ENCODE results near the gene CDH23. TPM values are rescaled to one million over a fixed set of nuclear protein-coding genes. Genes with fewer than 3 reads are reported as not detected.

CDH23 gene
- polyA plus RNA-seq, 4 donors = 0.60 to 2.9 (median 1.5) TPM

DNA sequence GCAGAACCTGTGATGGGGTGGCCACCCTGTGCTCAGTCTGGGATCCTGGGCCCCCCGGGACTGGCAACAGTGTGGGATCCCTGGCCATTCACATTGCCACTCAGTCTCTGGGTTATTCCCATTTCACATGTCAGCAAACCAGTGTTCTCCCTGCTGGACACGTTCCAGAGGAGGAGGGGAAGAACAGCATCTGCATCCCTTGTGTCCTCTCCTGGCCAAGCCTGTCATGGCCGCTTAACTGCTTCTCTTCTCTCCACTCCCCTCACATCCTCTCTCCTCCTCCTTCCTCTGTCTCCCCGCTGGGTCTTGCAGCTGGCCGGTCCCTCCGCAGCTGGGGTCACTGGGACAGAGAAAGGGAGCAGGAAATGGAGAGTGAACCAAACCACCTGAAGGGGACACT lies 248.5 kb downstream of the CDH23 start:
- DNase-seq (ENCODE audit: low read depth in 4 of 4, low spot score in 3 of 4) = no peak

DNA sequence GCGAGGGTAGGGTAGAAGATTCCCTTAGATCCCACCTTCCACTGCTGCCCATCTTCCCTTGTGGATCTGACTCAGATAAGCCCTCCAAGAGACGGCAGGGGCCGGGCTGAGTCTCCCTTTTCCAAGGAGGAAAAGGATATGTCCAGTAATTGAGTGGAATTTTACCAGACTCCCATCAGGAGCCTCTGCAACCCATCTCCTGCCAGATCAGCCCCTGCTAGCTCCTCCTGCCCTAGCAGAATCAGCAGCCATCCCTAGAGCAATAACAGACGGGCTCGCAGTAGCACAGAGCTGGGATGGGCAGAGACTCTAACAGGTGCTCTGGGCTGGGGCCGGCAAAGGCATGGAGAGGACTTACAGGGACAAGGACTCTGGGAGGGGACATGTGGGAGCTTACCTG lies 249.3 kb downstream of the CDH23 start:
- DNase-seq (ENCODE audit: low read depth in 4 of 4, low spot score in 3 of 4) = no peak

DNA sequence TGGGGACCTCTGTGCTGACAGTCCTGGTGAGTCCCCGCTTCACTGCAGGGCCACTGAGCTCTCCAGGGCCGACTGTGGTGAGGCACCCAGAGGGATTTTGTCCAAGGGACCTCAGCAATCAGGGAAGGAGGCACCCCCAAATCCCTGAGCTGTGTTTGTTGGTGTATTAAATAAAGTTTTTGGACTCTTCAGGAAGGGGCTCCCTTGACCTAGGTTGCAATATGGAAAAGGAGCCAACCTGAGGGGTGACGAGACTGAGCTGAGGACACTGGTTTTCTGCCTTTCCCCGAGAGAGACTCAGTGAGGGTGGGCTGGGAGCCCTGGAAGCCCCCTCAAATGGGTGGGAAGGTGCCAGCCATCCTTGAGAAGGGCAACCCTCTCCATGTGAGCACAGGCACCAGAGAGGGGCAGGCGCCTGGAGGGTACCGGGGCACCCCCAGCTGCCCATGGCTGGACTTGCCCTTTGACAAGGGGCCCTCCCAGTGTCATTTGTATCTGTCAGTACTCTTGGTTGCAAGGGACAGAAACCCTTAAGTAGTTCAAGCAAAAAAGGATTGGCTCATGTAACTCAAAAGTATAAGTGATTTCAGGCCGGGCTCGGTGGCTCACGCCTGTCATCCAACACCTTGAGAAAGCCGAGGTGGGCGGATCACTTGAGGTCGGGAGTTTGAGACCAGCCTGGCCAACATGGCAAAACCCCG lies 250.0 kb downstream of the CDH23 start:
- DNase-seq (ENCODE audit: low read depth in 4 of 4, low spot score in 3 of 4) = no peak

DNA sequence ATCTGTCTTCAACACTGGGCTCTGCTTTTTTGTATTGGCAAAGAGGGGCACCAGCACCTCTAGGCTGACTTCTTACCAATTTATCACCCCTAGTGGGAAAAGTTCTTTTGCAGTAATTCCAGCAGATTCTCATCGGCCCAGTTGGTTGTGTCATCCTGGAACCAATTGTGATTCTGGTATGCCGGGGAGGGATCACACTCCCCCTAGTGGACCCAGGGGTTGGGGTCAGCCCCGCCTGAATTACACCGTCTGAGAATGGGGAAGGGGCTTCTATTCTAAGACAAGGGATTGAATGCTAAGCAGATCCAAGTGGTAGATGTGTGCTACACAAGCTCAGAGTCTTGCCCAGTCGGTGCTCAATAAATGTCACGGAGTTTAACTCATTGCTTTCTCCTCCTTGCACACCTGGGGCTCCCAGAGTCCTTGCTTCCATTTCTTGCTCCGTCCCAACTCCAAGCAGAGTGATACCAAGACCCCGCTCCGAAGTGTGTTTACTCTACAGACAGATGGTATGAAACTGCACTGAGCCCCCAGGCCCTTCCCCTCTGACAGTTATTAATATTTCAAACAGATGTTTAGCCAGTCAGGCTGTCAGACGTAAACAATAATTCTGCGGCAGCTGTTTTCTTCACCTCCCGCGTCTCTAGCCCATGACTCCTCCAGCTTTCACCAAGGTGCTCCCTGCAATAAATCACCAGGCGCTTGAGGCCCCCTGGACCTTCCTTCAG lies 251.0 kb downstream of the CDH23 start:
- DNase-seq (ENCODE audit: low read depth in 4 of 4, low spot score in 3 of 4) = no peak

DNA sequence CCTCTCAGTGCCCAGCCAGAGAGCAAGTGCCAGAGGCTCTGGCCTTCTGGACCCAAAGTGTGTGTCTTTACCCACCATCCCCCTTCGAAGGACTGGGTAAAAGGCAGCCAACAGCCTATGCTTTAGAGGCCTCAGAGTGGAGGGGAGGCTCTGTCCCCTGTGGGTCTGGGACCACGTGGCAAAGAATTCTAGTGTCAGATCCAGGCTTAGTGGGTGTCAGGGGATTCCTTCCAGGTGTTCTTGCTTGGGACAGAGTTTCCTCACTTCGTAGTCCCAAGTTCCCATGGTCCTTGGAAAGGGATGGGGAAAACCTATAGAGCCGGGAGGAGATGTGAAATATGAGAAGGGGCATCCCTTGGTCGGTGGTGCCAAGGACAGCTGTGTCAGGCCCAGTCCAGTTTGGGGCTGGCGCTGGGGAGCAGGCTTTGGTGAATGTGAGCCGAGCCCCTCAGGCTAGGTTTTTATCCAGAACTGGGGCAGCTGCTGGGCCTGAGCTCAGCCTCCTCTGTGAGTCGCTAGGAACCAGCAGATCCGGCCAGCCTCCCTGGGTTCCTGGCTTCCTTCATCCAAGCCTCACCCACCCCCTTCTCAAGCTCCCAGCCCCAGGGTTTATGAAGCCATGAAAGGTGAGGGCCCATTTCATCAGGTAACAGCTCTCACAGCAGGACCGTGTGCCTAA lies 251.7 kb downstream of the CDH23 start:
- no peak for DNase-seq (ENCODE audit: low read depth in 4 of 4, low spot score in 3 of 4)

DNA sequence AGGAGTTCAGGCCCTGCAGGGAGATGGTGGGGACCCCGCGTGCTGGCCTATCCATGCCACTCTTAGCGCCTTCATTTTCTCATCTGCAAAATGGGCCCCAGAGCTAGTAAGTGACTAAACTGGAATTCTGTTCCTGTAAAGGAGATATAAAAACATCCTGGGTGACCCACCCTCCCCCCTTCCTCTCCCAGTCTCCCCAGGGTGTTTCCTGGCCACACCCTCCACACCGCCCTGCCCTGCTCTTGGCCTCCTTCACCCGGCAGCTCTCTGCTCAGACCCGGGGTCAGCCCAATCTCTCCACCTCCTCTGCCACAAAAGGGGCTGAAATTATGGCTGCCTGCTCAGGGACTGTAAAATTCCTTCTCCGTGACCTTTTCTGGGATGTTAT lies 252.2 kb downstream of the CDH23 start:
- no peak for DNase-seq (ENCODE audit: low read depth in 4 of 4, low spot score in 3 of 4)

DNA sequence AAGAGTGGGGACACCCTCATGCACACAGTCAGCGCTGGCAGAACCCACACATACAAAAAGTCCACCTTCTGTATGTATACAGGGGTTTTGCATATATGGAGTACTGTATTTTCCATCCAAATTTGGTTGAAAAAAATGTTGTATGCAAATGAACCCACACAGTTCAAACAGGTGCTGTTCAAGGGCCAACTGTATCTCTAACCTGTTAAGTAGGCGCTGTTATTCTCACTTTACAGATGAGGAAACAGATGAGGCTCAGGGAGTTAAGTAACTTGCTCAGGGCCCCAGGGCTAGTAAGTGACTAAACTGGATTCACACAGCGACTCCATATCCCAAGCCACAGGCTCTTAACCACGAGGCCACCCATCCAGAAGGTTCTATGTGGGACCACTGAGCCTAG lies 252.9 kb downstream of the CDH23 start:
- no peak for DNase-seq (ENCODE audit: low read depth in 4 of 4, low spot score in 3 of 4)

DNA sequence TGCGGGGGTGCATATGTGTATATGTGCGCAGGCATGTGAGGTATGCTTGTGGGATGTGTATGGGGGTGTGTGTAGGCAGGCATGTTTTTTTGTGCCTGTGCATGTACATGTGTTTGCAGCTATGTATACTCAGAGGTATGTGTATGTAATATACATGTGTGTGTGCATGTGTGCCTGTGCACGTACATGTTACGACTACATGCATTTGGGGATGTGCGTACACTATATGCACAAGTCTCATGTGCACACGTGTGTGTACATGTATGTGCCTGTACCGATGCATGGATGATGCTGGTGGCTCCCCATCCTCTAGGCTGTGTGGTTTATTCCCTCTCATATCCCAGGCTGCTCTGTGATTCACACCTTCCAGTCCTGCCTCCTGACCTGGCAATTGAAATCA lies 253.7 kb downstream of the CDH23 start:
- DNase-seq (ENCODE audit: low read depth in 4 of 4, low spot score in 3 of 4) = no peak

DNA sequence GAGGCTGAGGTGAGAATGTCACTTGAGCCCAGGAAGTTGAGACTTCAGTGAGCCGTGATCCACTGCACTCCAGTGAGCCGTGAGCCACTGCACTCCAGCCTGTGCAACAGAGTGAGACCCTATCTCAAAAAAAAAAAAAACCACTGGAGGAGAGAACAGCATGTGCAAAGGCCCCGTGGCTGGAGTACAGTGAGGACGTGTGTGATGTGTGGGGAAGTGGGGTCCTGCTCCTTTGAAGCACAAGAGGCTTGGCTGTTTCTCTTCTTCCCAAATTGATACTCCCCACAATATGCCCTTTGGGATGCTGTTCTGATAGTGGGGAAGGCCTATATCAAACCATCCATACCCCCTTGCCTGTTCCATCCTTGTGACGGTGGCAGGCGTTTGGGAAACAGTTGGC lies 254.7 kb downstream of the CDH23 start:
- DNase-seq (ENCODE audit: low read depth in 4 of 4, low spot score in 3 of 4) = no peak

DNA sequence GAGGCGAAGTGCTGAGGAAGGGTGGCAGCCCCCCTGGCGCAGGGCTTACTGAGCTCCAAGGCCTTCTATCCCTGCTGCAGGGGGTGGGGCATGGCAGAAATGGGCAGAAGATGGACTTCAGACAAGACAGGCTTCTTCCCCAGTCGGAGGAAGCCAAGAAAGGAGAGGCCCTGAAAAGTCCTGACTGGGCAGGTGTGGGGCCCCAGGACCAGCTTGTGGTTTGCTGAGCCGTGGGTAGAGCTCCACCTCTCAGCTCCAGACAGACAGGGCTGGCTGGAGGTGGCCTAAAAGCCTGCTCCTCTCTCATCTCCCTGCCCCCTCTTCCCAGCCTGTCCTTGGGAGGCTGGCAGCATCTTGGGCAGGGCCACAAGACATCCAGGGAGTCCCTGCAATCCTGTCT lies 255.2 kb downstream of the CDH23 start:
- DNase-seq (ENCODE audit: low read depth in 4 of 4, low spot score in 3 of 4) = no peak

DNA sequence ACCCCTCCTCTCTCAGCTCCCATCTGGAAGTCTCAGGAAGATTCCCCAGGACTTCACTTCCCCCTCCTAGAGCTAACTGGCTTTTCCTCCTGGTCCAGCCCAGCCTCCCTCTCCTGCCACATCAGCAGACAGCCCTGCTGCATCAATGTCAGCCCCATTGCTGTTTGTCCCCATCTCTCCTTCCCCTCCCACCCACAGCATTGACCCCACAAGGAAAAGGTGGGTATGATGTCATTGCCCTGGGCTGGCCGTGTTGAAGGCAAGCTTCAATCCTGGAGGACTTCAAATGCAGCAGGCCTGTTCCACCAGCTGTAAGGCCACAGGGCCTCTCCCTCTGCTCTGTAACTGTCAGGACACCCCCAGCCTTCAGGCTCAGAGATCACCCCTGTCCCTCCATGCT lies 256.3 kb downstream of the CDH23 start:
- DNase-seq (ENCODE audit: low read depth in 4 of 4, low spot score in 3 of 4) = no peak

DNA sequence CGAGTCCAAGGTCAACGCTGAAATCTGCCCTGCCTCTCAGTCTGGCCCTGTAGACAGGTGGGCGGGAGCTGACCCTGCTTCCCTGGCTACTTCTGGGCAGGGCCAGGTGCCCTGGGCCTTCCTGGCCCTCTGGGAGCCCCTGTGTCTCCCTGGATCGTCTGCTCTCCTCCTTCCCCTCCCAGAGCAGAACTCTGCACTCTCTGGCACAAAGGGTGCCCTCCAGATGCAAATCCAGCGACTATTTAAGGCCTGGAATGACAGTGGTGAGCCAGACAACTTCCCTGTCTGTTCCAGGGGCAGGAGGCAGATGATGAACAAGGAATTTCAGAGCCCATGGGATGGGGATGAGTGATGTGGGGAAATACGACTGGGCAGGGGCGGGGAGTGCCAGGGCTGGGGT lies 259.5 kb downstream of the CDH23 start:
- DNase-seq (ENCODE audit: low read depth in 4 of 4, low spot score in 3 of 4) = no peak

DNA sequence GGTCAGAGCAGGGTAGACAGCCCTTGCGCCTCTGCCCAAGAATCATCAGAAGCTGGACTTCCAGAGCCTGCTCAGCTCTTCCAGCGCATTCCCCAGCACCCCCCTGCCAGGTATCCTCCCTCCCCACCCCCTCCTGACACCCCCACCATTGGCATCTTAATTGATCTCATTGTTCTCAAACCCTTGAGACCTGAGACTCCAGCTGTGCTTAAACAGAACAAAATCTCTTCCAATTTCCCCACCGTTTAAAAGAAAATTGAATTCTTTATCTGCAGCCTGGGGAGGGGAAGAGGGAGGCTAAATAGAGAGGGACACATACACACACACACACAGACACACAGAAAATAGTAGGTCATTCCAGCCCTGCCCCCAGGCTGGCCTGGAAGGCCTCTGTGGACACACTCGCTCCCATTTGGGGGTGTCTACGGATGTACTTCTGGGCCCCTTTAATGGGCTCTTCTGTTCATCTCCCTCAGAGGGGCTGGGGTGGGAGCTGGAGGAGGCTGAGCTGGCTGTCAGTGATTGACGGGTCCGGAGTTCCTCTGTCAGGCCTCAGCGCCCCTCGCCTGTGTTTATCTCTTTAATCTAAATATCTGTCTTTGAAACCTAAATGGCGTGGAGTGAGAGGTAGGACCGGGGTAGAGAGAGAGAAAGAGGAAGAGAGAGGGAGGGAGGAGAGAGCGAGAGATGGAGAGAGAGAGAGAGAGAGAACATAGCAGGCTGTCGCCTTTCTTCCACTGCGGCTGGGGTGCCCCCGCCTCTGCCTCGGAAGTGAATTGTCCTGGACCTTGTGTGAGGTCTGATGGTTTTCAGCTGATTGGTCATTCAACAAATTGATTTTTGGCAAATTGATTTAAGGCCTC lies 261.1 kb downstream of the CDH23 start:
- no peak for DNase-seq (ENCODE audit: low read depth in 4 of 4, low spot score in 3 of 4)

DNA sequence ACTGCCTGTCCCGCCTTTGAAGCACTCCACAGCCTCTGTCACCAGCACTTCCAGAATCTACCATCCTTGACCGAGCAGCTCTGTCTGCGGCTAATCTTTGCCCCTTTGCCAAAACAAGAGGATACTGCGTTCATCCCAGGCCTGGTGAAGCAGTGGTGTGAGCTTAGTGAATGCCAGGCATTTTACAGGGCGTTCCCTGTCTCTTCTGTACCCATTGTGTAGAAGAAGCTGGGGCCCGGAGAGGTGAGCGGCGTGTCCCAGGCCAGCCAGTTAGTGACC lies 261.7 kb downstream of the CDH23 start:
- DNase-seq (ENCODE audit: low read depth in 4 of 4, low spot score in 3 of 4) = no peak

DNA sequence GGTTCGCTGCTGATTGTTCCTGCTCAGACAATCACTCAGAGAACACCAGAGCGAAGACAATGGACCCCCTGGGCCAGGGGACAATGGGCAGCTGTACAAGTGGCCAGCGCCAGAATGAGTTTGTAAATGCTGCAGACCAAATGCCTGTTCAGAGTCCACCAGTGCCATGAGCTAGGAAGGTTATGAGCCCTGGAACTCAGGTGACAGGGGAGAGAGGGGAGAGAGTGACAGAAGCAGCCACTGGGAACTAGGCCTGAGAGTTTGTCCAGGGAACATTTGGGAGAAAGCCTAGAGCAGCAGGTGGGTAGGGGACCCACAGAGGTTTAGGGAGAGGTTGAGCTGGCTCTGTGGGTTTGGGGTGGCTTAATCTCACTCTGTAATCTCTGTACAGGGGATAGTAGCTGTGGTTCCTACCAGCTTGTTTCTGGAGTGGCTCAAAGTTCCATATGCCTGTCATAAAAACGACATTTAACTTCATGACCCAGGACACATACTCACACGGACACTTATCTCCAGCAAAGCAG lies 262.5 kb downstream of the CDH23 start:
- DNase-seq (ENCODE audit: low read depth in 4 of 4, low spot score in 3 of 4) = no peak

DNA sequence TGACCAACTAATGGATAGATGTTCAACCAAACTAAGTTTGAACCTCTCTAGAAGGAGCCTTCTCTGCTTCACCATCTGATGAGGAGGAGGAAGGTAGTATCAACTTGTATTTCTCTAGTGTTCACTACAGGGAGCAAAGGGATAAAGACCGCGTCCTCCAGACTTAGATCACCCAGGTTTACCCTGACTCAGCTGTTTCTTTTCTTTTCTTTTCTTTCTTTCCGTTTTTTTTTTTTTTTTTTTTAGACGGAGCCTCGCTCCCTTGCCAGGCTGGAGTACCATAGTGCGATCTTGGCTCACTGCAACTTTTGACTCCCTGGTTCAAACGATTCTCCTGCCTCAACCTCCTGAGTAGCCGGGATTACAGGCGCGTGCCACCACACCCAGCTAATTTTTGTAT lies 263.0 kb downstream of the CDH23 start:
- no peak for DNase-seq (ENCODE audit: low read depth in 4 of 4, low spot score in 3 of 4)

DNA sequence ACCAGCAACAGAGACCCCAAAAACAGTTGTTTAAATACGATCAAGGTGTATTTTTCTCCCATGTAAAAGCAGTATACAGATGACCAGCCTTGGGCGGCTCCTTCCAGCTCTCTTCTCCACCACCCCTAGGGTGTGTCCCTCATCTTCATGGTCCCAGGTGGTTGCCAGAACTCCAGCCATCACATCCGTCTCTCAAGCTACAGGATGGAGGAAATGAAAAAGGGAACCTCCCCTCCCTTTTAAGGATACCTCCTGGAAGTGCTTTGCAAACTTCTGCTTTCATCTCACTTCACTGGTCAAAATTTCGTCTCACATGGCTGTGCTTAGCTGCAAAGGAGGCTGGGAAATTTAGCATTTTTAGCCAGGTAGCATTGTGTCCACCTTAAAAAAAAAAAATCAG lies 263.6 kb downstream of the CDH23 start:
- no peak for DNase-seq (ENCODE audit: low read depth in 4 of 4, low spot score in 3 of 4)

DNA sequence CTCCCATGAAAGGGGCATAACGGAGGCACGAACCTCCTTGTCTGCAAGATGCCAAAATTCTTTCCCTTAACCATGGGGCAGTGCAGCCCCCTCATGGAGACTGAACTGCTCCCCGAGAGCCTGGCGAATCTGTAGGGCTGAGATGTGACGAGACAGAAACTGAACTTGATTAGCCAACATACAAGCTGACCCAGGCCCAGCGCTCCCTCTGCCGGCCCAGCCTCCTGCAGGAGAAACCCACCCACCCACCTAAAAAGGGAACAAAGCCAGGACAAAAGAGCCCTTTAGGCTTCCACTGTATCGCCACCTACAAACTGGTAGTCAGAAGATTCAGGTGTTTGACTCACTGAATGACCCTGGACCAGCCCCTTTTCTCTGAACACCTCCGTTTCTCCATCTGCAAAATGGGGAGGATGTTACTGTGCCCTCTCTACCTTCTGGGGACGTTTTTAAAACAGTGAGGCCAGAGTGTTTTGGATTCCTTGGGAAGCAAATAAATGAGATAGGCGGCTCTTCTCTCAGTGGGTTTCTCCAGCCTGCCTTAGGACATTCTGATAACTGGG lies 264.4 kb downstream of the CDH23 start:
- DNase-seq (ENCODE audit: low read depth in 4 of 4, low spot score in 3 of 4) = no peak

DNA sequence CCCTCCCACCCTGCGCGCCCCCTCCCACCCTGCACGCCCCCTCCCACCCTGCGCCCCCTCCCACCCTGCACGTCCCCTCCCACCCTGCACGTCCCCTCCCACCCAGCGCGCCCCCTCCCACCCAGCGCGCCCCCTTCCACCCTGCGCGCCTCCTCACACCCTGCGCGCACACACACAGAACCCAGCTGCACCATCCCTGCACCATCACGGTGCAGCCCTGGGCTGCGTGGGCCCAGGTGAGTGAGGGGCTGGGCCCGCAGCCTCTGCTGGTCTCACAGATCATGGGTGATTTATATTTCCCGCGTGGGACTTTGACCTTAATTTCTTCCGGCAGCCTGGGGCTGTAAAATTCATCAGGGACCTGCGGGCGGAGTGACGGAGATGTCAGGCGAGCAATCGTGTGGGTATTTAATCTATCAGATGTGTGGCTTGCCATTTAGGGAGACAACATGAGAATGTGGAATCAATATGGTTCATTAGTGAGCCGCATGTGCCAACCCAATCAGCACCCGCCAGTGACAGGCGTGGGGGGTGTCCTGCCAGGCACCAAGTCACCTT lies 265.1 kb downstream of the CDH23 start:
- no peak for DNase-seq (ENCODE audit: low read depth in 4 of 4, low spot score in 3 of 4)

DNA sequence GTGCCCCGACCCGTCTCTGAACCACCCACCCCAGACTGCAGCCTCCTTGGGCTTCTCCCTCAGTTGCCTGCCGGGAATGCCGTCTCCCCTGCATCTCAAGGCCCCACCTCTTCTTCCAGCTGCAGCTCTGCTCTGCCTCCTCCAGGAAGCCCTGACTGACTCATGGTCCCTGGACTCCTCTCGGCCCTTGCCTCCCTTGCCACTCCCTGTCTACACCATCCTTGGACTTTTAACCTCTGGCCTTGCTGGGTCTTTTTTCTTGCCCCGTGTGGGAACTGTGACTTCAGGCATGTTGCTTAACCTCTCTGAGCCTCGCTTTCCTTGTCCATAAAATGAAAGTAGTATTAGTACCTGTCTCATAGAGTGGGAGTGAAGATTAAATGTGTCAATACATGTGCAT lies 266.6 kb downstream of the CDH23 start:
- DNase-seq (ENCODE audit: low read depth in 4 of 4, low spot score in 3 of 4) = no peak
